ENCODE results near the gene LRP6. TPM values are rescaled to one million over a fixed set of nuclear protein-coding genes. Genes with fewer than 3 reads are reported as not detected.

LRP6 gene
- total RNA-seq, 1 donor from 2014 or later: 40.9 TPM

- peaks cover 30% of the 10 kb centered on the region for H3K36me3 Mint-ChIP-seq (ENCODE audit: low read depth, unreplicated experiment)
- no peak for FAIRE-seq
- H2AFZ ChIP-seq (ENCODE audit: low read depth, low read length): no peak overlapping the region
- H3K9me3 ChIP-seq (ENCODE audit: insufficient read depth, low read depth, low read length): no peaks in the 10 kb centered on the region
- no peak overlapping the region for H3K27ac Mint-ChIP-seq (ENCODE audit: unreplicated experiment)
- H3K4me1 Mint-ChIP-seq (ENCODE audit: low read depth, unreplicated experiment): peaks cover under 1% of the 10 kb centered on the region
- no peaks in the 10 kb centered on the region for H3K27me3 Mint-ChIP-seq (ENCODE audit: low read depth, unreplicated experiment)
- DNase-seq (ENCODE audit: low read depth): no peak
- H3K9me3 Mint-ChIP-seq (ENCODE audit: unreplicated experiment): peaks cover 11% of the 10 kb centered on the region
- H3K4me1 ChIP-seq (ENCODE audit: insufficient read depth, low read length): no peaks in the 10 kb centered on the region
- peaks cover 29% of the 10 kb centered on the region for H4K20me1 ChIP-seq (ENCODE audit: insufficient read depth, low read length)
- TF ChIP-seq EZH2 (IDR thresholded peaks at IDR 0.05; ENCODE audit: insufficient read depth, low read length) (no peak), CTCF (IDR thresholded peaks at IDR 0.05; ENCODE audit: insufficient read depth, low read depth, low read length) (no peak)
- H3K27ac ChIP-seq (ENCODE audit: low read depth, low read length): no peak overlapping the region
- no peaks in the 10 kb centered on the region for H3K36me3 ChIP-seq (ENCODE audit: insufficient read depth, low read length)
- H3K27me3 ChIP-seq (ENCODE audit: insufficient read depth, low read length): no peaks in the 10 kb centered on the region
- H3K4me3 Mint-ChIP-seq (ENCODE audit: unreplicated experiment): no peak overlapping the region
- no peak overlapping the region for H3K9ac ChIP-seq (ENCODE audit: low read length)
- no peak overlapping the region for H3K4me2 ChIP-seq (ENCODE audit: low read length)
- peaks cover 23% of the 10 kb centered on the region for H3K79me2 ChIP-seq (ENCODE audit: insufficient read depth, low read length)
- no peak overlapping the region for H3K4me3 ChIP-seq (ENCODE audit: insufficient read depth, low read depth, low read length)
Measured at GRCh38 chr12:12200363-12200762, 66.5 kb downstream of the LRP6 start.

- Mint-ChIP-seq H3K4me3 (ENCODE audit: unreplicated experiment) (no peak overlapping the region), H3K27me3 (ENCODE audit: low read depth, unreplicated experiment) (no peaks in the 10 kb centered on the region), H3K9me3 (ENCODE audit: unreplicated experiment) (peaks cover 11% of the 10 kb centered on the region), H3K36me3 (ENCODE audit: low read depth, unreplicated experiment) (peaks cover 33% of the 10 kb centered on the region), H3K4me1 (ENCODE audit: low read depth, unreplicated experiment) (peaks cover 16% of the 10 kb centered on the region), H3K27ac (ENCODE audit: unreplicated experiment) (no peak overlapping the region)
- H2AFZ ChIP-seq (ENCODE audit: low read depth, low read length): no peak overlapping the region
- peaks cover 13% of the 10 kb centered on the region for H4K20me1 ChIP-seq (ENCODE audit: insufficient read depth, low read length)
- no peaks in the 10 kb centered on the region for H3K36me3 ChIP-seq (ENCODE audit: insufficient read depth, low read length)
- H3K9ac ChIP-seq (ENCODE audit: low read length): no peak overlapping the region
- no peak for DNase-seq (ENCODE audit: low read depth)
- peaks cover 8% of the 10 kb centered on the region for H3K79me2 ChIP-seq (ENCODE audit: insufficient read depth, low read length)
- no peak for FAIRE-seq
- no peak overlapping the region for H3K4me2 ChIP-seq (ENCODE audit: low read length)
- H3K9me3 ChIP-seq (ENCODE audit: insufficient read depth, low read depth, low read length): no peaks in the 10 kb centered on the region
- no peaks in the 10 kb centered on the region for H3K27me3 ChIP-seq (ENCODE audit: insufficient read depth, low read length)
- TF ChIP-seq CTCF (IDR thresholded peaks at IDR 0.05; ENCODE audit: insufficient read depth, low read depth, low read length) (no peak), EZH2 (IDR thresholded peaks at IDR 0.05; ENCODE audit: insufficient read depth, low read length) (no peak)
- H3K4me3 ChIP-seq (ENCODE audit: insufficient read depth, low read depth, low read length): no peak overlapping the region
- no peaks in the 10 kb centered on the region for H3K4me1 ChIP-seq (ENCODE audit: insufficient read depth, low read length)
- no peak overlapping the region for H3K27ac ChIP-seq (ENCODE audit: low read depth, low read length)
Measured at GRCh38 chr12:12198124-12198523, 68.7 kb downstream of the LRP6 start.

GRCh38 chr12:12197128-12197527 lies 69.7 kb downstream of the LRP6 start:
- Mint-ChIP-seq H3K9me3 (ENCODE audit: unreplicated experiment) (peaks cover 11% of the 10 kb centered on the region), H3K36me3 (ENCODE audit: low read depth, unreplicated experiment) (peaks cover 33% of the 10 kb centered on the region), H3K4me3 (ENCODE audit: unreplicated experiment) (no peak overlapping the region), H3K4me1 (ENCODE audit: low read depth, unreplicated experiment) (peaks cover 17% of the 10 kb centered on the region), H3K27ac (ENCODE audit: unreplicated experiment) (no peak overlapping the region), H3K27me3 (ENCODE audit: low read depth, unreplicated experiment) (no peaks in the 10 kb centered on the region)
- Histone ChIP-seq H3K27ac (ENCODE audit: low read depth, low read length) (no peak overlapping the region), H3K36me3 (ENCODE audit: insufficient read depth, low read length) (no peaks in the 10 kb centered on the region), H3K9ac (ENCODE audit: low read length) (no peak overlapping the region), H3K4me2 (ENCODE audit: low read length) (no peak overlapping the region), H3K4me1 (ENCODE audit: insufficient read depth, low read length) (no peaks in the 10 kb centered on the region), H3K79me2 (ENCODE audit: insufficient read depth, low read length) (peaks cover 12% of the 10 kb centered on the region), H4K20me1 (ENCODE audit: insufficient read depth, low read length) (peaks cover 6% of the 10 kb centered on the region), H3K9me3 (ENCODE audit: insufficient read depth, low read depth, low read length) (no peaks in the 10 kb centered on the region), H3K27me3 (ENCODE audit: insufficient read depth, low read length) (no peaks in the 10 kb centered on the region), H3K4me3 (ENCODE audit: insufficient read depth, low read depth, low read length) (no peak overlapping the region), H2AFZ (ENCODE audit: low read depth, low read length) (no peak overlapping the region)
- TF ChIP-seq EZH2 (IDR thresholded peaks at IDR 0.05; ENCODE audit: insufficient read depth, low read length) (no peak), CTCF (IDR thresholded peaks at IDR 0.05; ENCODE audit: insufficient read depth, low read depth, low read length) (no peak)
- FAIRE-seq (no peak), DNase-seq (ENCODE audit: low read depth) (no peak)

All from astrocyte (in vitro differentiated cells and primary cell).